Spleen (tissue), 11 donors: ENCODE data around the gene C3orf20. TPM values are rescaled to one million over a fixed set of nuclear protein-coding genes. Genes with fewer than 3 reads are reported as not detected.

Experiments used
- DNase-seq: peaks from one replicate; pipeline ENCODE4 v3.0.0-alpha.2; 2020
- H3K27ac ChIP-seq, 8 donors: fragments of 200-600 bp; sonication (generic) in 7 of 8; 1 replicate in 4 of 8; 2 replicates in 4 of 8; pipeline versions ENCODE4 v1.5.0 to v1.8.0; 2016 to 2021; ENCODE audit warnings: inconsistent platforms in 4 of 8, mild to moderate bottlenecking in 4 of 8, moderate library complexity in 1 of 8
- H3K27me3 ChIP-seq, 7 donors: fragments of 200-600 bp; sonication (generic) in 6 of 7; replicated peaks in 1 of 7; 1 replicate in 4 of 7; 2 replicates in 3 of 7; pipeline versions ENCODE4 v1.5.0 to v1.8.0; 2016 to 2021; ENCODE audit warnings: inconsistent platforms in 3 of 7, mild to moderate bottlenecking in 1 of 7
- H3K36me3 ChIP-seq, 6 donors: fragments of 200-600 bp; sonication (generic) in 5 of 6; 1 replicate in 4 of 6; 2 replicates in 2 of 6; pipeline versions ENCODE4 v1.5.0 to v1.8.0; 2016 to 2021; ENCODE audit warnings: inconsistent platforms in 2 of 6
- H3K4me1 ChIP-seq, 6 donors: fragments of 200-600 bp; sonication (generic) in 5 of 6; 1 replicate in 3 of 6; 2 replicates in 3 of 6; pipeline versions ENCODE4 v1.5.0 to v1.8.0; 2016 to 2021; ENCODE audit warnings: inconsistent platforms in 3 of 6
- H3K4me3 ChIP-seq, 8 donors: fragments of 200-600 bp; sonication (generic) in 7 of 8; 1 replicate in 4 of 8; 2 replicates in 4 of 8; pipeline versions ENCODE4 v1.5.0 to v1.8.0; 2016 to 2021; ENCODE audit warnings: inconsistent platforms in 4 of 8, mild to moderate bottlenecking in 4 of 8, moderate library complexity in 2 of 8
- H3K9me3 ChIP-seq, 8 donors: fragments of 200-600 bp; sonication (generic) in 7 of 8; 1 replicate in 4 of 8; 2 replicates in 4 of 8; pipeline versions ENCODE4 v1.5.0 to v1.8.0; 2016 to 2021; ENCODE audit warnings: inconsistent platforms in 4 of 8
- POLR2A ChIP-seq, 3 donors: fragments of 450-650 bp; IDR thresholded peaks; one replicate each; pipeline ENCODE4 v1.5.1; 2017; ENCODE audit warnings: antibody characterized with exemption in 3 of 3, mild to moderate bottlenecking in 1 of 3
- POLR2AphosphoS5 ChIP-seq, 3 donors: sonication (generic); formaldehyde crosslinking; IDR thresholded peaks; one replicate each; pipeline ENCODE4 v1.5.1; 2017; ENCODE audit warnings: antibody characterized with exemption in 3 of 3
- WGBS, 5 donors: extraction: QIAGEN DNeasy Blood & Tissue Kit in 3 of 5; methylation state at CpG; one replicate each; pipeline versions ENCODE4 v1.1.5 to v1.1.7; 2013 to 2018; 5-methylcytosine and 5-hydroxymethylcytosine counted together
- intact Hi-C: fragments of 100-400 bp; cut with DNase I; formaldehyde crosslinking; loops from one replicate; pipeline ENCODE4 v1.15.0; 2023; ENCODE audit warnings: low total_unique reads
- polyA plus RNA-seq, 3 donors: library from polyadenylated mRNA; stranded (reverse); fragments of 200-250 nt; gene quantifications; one replicate each; pipeline ENCODE4 v1.2.1, GENCODE V29; 2013
- total RNA-seq, 7 donors: library from RNA; depleted of rRNA in 3 of 7; stranded (reverse); fragments of >200 nt in 3 of 7; fragmentation: NEBNext Ultra II Directional in 4 of 7; extraction: Animal tissue kit (Norgen Biotek cat#: 25700) in 4 of 7; gene quantifications; one replicate each; pipeline versions ENCODE4 v1.1.0 to v1.2.1, GENCODE V29; 2016 to 2021
- TF ChIP-seq, protein P1 (sequence below), 11 experiments: fragments of 200-600 bp in 7 of 11; fragments of 450-650 bp in 4 of 11; sonication (generic) in 4 of 11; IDR thresholded peaks in 8 of 11; conservative IDR thresholded peaks in 3 of 11; 1 replicate in 7 of 11; 2 replicates in 4 of 11; pipeline versions ENCODE4 v1.4.0 to v1.8.0; 2016 to 2021; ENCODE audit warnings: antibody characterized with exemption in 11 of 11, inconsistent platforms in 4 of 11, mild to moderate bottlenecking in 1 of 11
- donor health status: healthy with polysubstance abuse.
- donor health status: DM: no; HTN: no; CAD: no; lungs with moderate emphysema.
- donor health status: DM: no; HTN: no; CAD: no.
- donor health status: Bipolar disorder and iron deficiency.
- donor health status: healthy.
- donor health status: DM: no; HTN: no; CAD: no.
- donor health status: DM: yes; HTN: yes; CAD: no.

Gene C3orf20
- total and polyA plus RNA-seq, 10 donors, result 0.17 to 1.1 (median 0.30) TPM; not detected in 3

GRCh38 chr3:14774431-14774830, 99.5 kb downstream of the C3orf20 start:
- intact Hi-C loops, result loop anchor here (10.0 kb wide), 1 partner anchor 100 kb away; the partner anchor contains the start of gene C3orf20
- Histone ChIP-seq H3K27me3 (no peaks in the 10 kb centered on the region), H3K27ac (no peak overlapping the region), H3K4me3 (no peak overlapping the region), H3K9me3 (peaks cover 0 to 17% (median 12%) of the 10 kb centered on the region in 8 donors), H3K4me1 (no peaks in the 10 kb centered on the region), H3K36me3 (no peaks in the 10 kb centered on the region)
- DNase-seq, result peak; percentile 48
- TF ChIP-seq POLR2A (IDR thresholded peaks at IDR 0.05), result no peak
- no peak for TF ChIP-seq POLR2AphosphoS5 (IDR thresholded peaks at IDR 0.05)
- TF ChIP-seq, protein P1, sequence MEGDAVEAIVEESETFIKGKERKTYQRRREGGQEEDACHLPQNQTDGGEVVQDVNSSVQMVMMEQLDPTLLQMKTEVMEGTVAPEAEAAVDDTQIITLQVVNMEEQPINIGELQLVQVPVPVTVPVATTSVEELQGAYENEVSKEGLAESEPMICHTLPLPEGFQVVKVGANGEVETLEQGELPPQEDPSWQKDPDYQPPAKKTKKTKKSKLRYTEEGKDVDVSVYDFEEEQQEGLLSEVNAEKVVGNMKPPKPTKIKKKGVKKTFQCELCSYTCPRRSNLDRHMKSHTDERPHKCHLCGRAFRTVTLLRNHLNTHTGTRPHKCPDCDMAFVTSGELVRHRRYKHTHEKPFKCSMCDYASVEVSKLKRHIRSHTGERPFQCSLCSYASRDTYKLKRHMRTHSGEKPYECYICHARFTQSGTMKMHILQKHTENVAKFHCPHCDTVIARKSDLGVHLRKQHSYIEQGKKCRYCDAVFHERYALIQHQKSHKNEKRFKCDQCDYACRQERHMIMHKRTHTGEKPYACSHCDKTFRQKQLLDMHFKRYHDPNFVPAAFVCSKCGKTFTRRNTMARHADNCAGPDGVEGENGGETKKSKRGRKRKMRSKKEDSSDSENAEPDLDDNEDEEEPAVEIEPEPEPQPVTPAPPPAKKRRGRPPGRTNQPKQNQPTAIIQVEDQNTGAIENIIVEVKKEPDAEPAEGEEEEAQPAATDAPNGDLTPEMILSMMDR (IDR thresholded peaks at IDR 0.05 in 8 of 11, conservative IDR thresholded peaks at IDR 0.05 in 3 of 11), result no peak
- WGBS, 5 donors, result 71 to 95% (median 89%) methylated on average over 2 to 12 of the region's 12 CpGs

DNA sequence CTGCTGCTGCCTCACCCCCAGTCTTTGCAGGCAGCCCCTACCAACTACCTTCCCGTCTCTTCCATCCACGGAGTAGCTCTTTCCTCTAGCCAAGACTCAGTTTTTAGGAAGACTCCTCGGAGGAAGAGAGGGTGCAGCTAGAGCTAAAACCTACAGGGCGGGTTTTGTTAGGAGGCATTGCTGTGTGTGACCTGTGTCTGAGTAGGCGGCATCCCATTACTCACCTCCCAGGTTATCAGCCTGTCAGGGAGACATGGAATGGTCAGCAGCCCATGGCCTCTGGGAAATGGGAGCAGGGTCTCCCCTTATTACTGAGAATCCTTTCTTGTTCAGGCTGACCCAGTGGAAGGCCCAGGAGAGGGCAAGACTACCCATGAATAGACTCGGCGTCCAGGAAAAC, 100.1 kb downstream of the C3orf20 start:
- Histone ChIP-seq H3K4me3 (no peak overlapping the region), H3K27ac (no peak overlapping the region), H3K9me3 (peaks cover 0 to 22% (median 15%) of the 10 kb centered on the region in 8 donors), H3K4me1 (no peaks in the 10 kb centered on the region), H3K27me3 (no peaks in the 10 kb centered on the region), H3K36me3 (no peaks in the 10 kb centered on the region)
- TF ChIP-seq POLR2AphosphoS5 (IDR thresholded peaks at IDR 0.05), result no peak
- TF ChIP-seq POLR2A (IDR thresholded peaks at IDR 0.05), result no peak
- TF ChIP-seq, protein P1 (IDR thresholded peaks at IDR 0.05 in 8 of 11, conservative IDR thresholded peaks at IDR 0.05 in 3 of 11), result no peak
- peak; percentile 33 for DNase-seq
- 91 to 98% (median 95%) methylated on average over 7 of the region's 7 CpGs for whole genome bisulfite sequencing, 5 donors
- intact Hi-C loops, result loop anchor here (10.0 kb wide), 1 partner anchor 100 kb away; the partner anchor contains the start of gene C3orf20

DNA sequence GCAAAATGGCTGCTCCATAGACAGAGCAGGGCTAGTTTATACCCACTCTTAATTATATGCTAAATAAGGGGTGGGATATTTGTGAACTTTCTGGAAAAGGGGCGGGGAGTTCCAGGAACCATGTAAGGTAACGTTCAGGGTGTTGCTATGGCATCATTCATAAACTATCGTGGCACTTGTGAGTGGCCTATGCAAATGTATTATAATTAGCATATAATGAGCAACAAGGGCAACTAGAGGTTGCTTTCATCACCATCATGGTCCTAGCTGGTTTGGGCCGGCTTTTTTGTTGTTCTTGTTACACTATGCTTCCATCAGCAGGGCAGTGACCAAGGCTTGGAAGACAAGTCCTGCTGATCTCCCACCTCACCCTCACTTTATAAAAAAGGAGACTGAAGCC, 100.6 kb downstream of the C3orf20 start:
- DNase-seq, result no peak
- WGBS, 5 donors, result 79 to 90% (median 85%) methylated on average over 4 of the region's 4 CpGs
- TF ChIP-seq POLR2A (IDR thresholded peaks at IDR 0.05) (no peak), POLR2AphosphoS5 (IDR thresholded peaks at IDR 0.05) (no peak)
- TF ChIP-seq, protein P1 (IDR thresholded peaks at IDR 0.05 in 8 of 11, conservative IDR thresholded peaks at IDR 0.05 in 3 of 11), result no peak
- Histone ChIP-seq H3K9me3 (peaks cover 0 to 22% (median 15%) of the 10 kb centered on the region in 8 donors), H3K27me3 (no peaks in the 10 kb centered on the region), H3K4me3 (no peak overlapping the region), H3K4me1 (no peaks in the 10 kb centered on the region), H3K36me3 (no peaks in the 10 kb centered on the region), H3K27ac (no peak overlapping the region)
- intact Hi-C loops, result loop anchor here (10.0 kb wide), 1 partner anchor 101 kb away; the partner anchor contains the start of gene C3orf20

GRCh38 chr3:14779069-14779685, 104.2 kb downstream of the C3orf20 start:
- intact Hi-C loops, result loop anchor here (10.0 kb wide), 1 partner anchor 104 kb away; the partner anchor contains the start of gene C3orf20
- 93 to 99% (median 96%) methylated on average over 2 of the region's 2 CpGs for WGBS, 5 donors

More at GRCh38 chr3:14779069-14779685, 104.2 kb downstream of the C3orf20 start:
- H3K9me3 ChIP-seq, result peaks cover 0 to 22% (median 15%) of the 10 kb centered on the region in 8 donors
- no peaks in the 10 kb centered on the region for H3K27me3 ChIP-seq
- H3K4me3 ChIP-seq, result no peak overlapping the region
- no peak overlapping the region for H3K27ac ChIP-seq
- TF ChIP-seq, protein P1 (IDR thresholded peaks at IDR 0.05 in 8 of 11, conservative IDR thresholded peaks at IDR 0.05 in 3 of 11), result no peak
- no peak for TF ChIP-seq POLR2A (IDR thresholded peaks at IDR 0.05)
- no peak for TF ChIP-seq POLR2AphosphoS5 (IDR thresholded peaks at IDR 0.05)
- no peak for DNase-seq
- peaks cover 0 to 12% (median 10%) of the 10 kb centered on the region in 6 donors for H3K4me1 ChIP-seq
- no peaks in the 10 kb centered on the region for H3K36me3 ChIP-seq
